CD4-positive, alpha-beta T cell treated with Interleukin-17A for 4 hours (primary cell): ENCODE results near the gene DPEP1.
"Not testable (repeated sequence)": the region's sequence is repeated elsewhere in the genome, so short reads cannot be mapped to it uniquely, and the experiment has no call there.

ENCODE experiments used
- DNase-seq: peaks from one replicate; pipeline ENCODE4 v3.0.0-alpha.2; 2020; ENCODE audit warnings: mixed read lengths

The DPEP1 gene

GRCh38 chr16:89656435-89657121 is 43.1 kb downstream of the DPEP1 start:
- no peak for DNase-seq

- DNase-seq, result peak; percentile 93
These were observed 44.2 kb downstream of the DPEP1 start, which contains the start of the genes CHMP1A and SPATA33 for GRCh38 chr16:89657442-89658220. CHMP1A (minus strand) TSS chr16:89657708; CDS start chr16:89657588, 120 bp downstream. SPATA33 (plus strand) TSS chr16:89657836; CDS start chr16:89657912, 76 bp downstream.

- DNase-seq, result peak; percentile 16
These were observed 44.9 kb downstream of the DPEP1 start for GRCh38 chr16:89658221-89658879.

- DNase-seq, result no peak
These were observed 46.7 kb downstream of the DPEP1 start for GRCh38 chr16:89660146-89660545.

GRCh38 chr16:89661215-89661614 is 47.8 kb downstream of the DPEP1 start:
- DNase-seq, result no peak

- not testable (repeated sequence) for DNase-seq
These were observed 50.8 kb downstream of the DPEP1 start for GRCh38 chr16:89664238-89664637.

GRCh38 chr16:89667000-89667399 is 53.6 kb downstream of the DPEP1 start:
- not testable (repeated sequence) for DNase-seq

GRCh38 chr16:89667633-89668032 is 54.2 kb downstream of the DPEP1 start:
- DNase-seq, result no peak

GRCh38 chr16:89668790-89669158 is 55.3 kb downstream of the DPEP1 start:
- no peak for DNase-seq

GRCh38 chr16:89669755-89670154 is 56.3 kb downstream of the DPEP1 start:
- DNase-seq, result no peak

- no peak for DNase-seq
These were observed 57.3 kb downstream of the DPEP1 start for GRCh38 chr16:89670496-89671431.

GRCh38 chr16:89671565-89671964 is 58.1 kb downstream of the DPEP1 start:
- DNase-seq, result not testable (repeated sequence)

- no peak for DNase-seq
These were observed 58.9 kb downstream of the DPEP1 start for GRCh38 chr16:89672177-89672941.

- DNase-seq, result no peak
These were observed 64.8 kb downstream of the DPEP1 start for GRCh38 chr16:89678258-89678657.

GRCh38 chr16:89685916-89686315 is 72.5 kb downstream of the DPEP1 start:
- no peak for DNase-seq

- peak; percentile 88 for DNase-seq
These were observed 73.2 kb downstream of the DPEP1 start, which contains the start of gene CDK10 for GRCh38 chr16:89686520-89687091. CDK10 (plus strand) TSS chr16:89686689; CDS start chr16:89686711, 22 bp downstream.

GRCh38 chr16:89687092-89687940 is 73.9 kb downstream of the DPEP1 start:
- DNase-seq, result no peak
